CD4-positive, alpha-beta T cell (primary cell): ENCODE measurements around the gene UBAC2. TPM values are rescaled to one million over a fixed set of nuclear protein-coding genes. Genes with fewer than 3 reads are reported as not detected.

Experiments
- ATAC-seq: fragments of 200-7000 bp; cut with Tn5 transposase; one replicate; pipeline ENCODE4 v1.10.0; 2022; ENCODE audit warnings: mild to moderate bottlenecking; ENCODE audit not compliant: poor library complexity
- CTCF ChIA-PET: fragments of 350-600 bp; sonication (Branson Sonifier 250); formaldehyde crosslinking; loops from one replicate; lab custom pipeline; 2021; ENCODE audit warnings: antibody characterized with exemption, inconsistent platforms; lab: Charles Lee
- POLR2A ChIA-PET: fragments of 350-600 bp; sonication (Branson Sonifier 250); formaldehyde crosslinking; loops from one replicate; lab custom pipeline; 2021; ENCODE audit warnings: antibody characterized with exemption, inconsistent platforms; lab: Charles Lee
- DNase-seq, 14 experiments: peaks; one replicate each; pipeline ENCODE4 v3.0.0-alpha.2; 2013 to 2020; ENCODE audit warnings: mixed read lengths in 2 of 14
- H3K27ac ChIP-seq, 2 donors: one replicate each; pipeline versions ENCODE4 v1.5.1 to v1.7.0; 2013; ENCODE audit warnings: low read length in 2 of 2, low read depth in 1 of 2, mild to moderate bottlenecking in 1 of 2
- H3K27me3 ChIP-seq, 2 experiments: 1 replicate in 1 of 2; 2 replicates in 1 of 2; pipeline versions ENCODE4 v1.6.1 to v1.7.0; 2013; ENCODE audit warnings: low read length in 2 of 2, control low read depth in 1 of 2, mild to moderate bottlenecking in 1 of 2, moderate library complexity in 1 of 2; ENCODE audit not compliant: insufficient read depth in 2 of 2, control insufficient read depth in 1 of 2
- H3K36me3 ChIP-seq: one replicate; pipeline ENCODE4 v1.6.1; 2013; ENCODE audit warnings: low read length, control low read depth; ENCODE audit not compliant: insufficient read depth
- H3K4me1 ChIP-seq: one replicate; pipeline ENCODE4 v1.6.1; 2013; ENCODE audit warnings: low read length, control low read depth; ENCODE audit not compliant: insufficient read depth
- H3K4me3 ChIP-seq: one replicate; pipeline ENCODE4 v1.5.1; 2013; ENCODE audit warnings: mild to moderate bottlenecking, low read length, moderate library complexity
- H3K9me3 ChIP-seq, 2 experiments: 1 replicate in 1 of 2; 2 replicates in 1 of 2; pipeline versions ENCODE4 v1.6.1 to v1.7.0; 2013; ENCODE audit warnings: low read length in 2 of 2, mild to moderate bottlenecking in 2 of 2, control low read depth in 1 of 2, moderate library complexity in 1 of 2; ENCODE audit not compliant: control insufficient read depth in 1 of 2, insufficient read depth in 1 of 2
- H3K27ac Mint-ChIP-seq: one replicate; pipeline ENCODE4 v1.8.0; 2020; ENCODE audit warnings: mixed read lengths
- H3K27me3 Mint-ChIP-seq: one replicate; pipeline ENCODE4 v1.8.0; 2021; ENCODE audit warnings: mixed read lengths
- H3K36me3 Mint-ChIP-seq: one replicate; pipeline ENCODE4 v1.8.0; 2021; ENCODE audit warnings: low read depth, mixed read lengths
- H3K4me1 Mint-ChIP-seq: one replicate; pipeline ENCODE4 v1.8.0; 2021; ENCODE audit warnings: low read depth, mixed read lengths
- H3K4me3 Mint-ChIP-seq: one replicate; pipeline ENCODE4 v1.8.0; 2020; ENCODE audit warnings: mild to moderate bottlenecking, mixed read lengths
- H3K9me3 Mint-ChIP-seq: one replicate; pipeline ENCODE4 v1.8.0; 2020; ENCODE audit warnings: mixed read lengths
- CTCF ChIP-seq: fragments of 200-600 bp; IDR thresholded peaks from one replicate; pipeline ENCODE4 v1.8.0; 2022; ENCODE audit warnings: antibody characterized with exemption, mild to moderate bottlenecking
- intact Hi-C, 2 experiments: fragments of 100-400 bp; cut with DNase I in 1 of 2; cut with micrococcal nuclease in 1 of 2; formaldehyde crosslinking; loops; one replicate each; pipeline versions ENCODE4 v1.15.1 to v1.9.0; 2023 to 2025; cut with DNase I, micrococcal nuclease
- total RNA-seq, 174 experiments: library from RNA in 2 of 174; stranded (reverse) in 2 of 174; gene quantifications; one replicate each; pipeline ENCODE4 v1.2.3 and lab custom pipeline; 2021 to 2026

The UBAC2 gene
- total RNA-seq, 2 experiments from 2014 or later, result 59.8 to 67.4 TPM

GRCh38 chr13:99323488-99323887, 122.8 kb downstream of the UBAC2 start:
- no peak for TF ChIP-seq CTCF
- H3K27ac ChIP-seq, result peak overlapping the region; percentile 69 to 80
- no peaks in the 10 kb centered on the region for H3K27me3 ChIP-seq
- no peak for ATAC-seq
- peaks cover 58% of the 10 kb centered on the region for H3K36me3 Mint-ChIP-seq
- CTCF ChIA-PET, result interaction anchor here (1.2 to 2.9 kb wide), 6 partner anchors 15 to 113 kb away, joined by 3 to 18 read pairs (median 5); no protein-coding TSS in a partner anchor
- no peak for DNase-seq
- intact Hi-C loops, result no loop called here
- H3K9me3 Mint-ChIP-seq, result no peaks in the 10 kb centered on the region
- H3K27me3 Mint-ChIP-seq, result no peaks in the 10 kb centered on the region
- H3K4me1 Mint-ChIP-seq, result peaks cover 83% of the 10 kb centered on the region
- POLR2A ChIA-PET, result interaction anchor here (1.0 to 5.2 kb wide), 11 partner anchors 9 to 97 kb away, joined by 4 to 36 read pairs (median 5); partner anchors contain the start of gene GPR183
- H3K4me1 ChIP-seq, result peaks cover 58% of the 10 kb centered on the region
- H3K9me3 ChIP-seq, result no peaks in the 10 kb centered on the region
- no peak overlapping the region for H3K4me3 ChIP-seq
- peaks cover 20% of the 10 kb centered on the region for H3K36me3 ChIP-seq
- H3K4me3 Mint-ChIP-seq, result peak overlapping the region; percentile 66
- H3K27ac Mint-ChIP-seq, result peak overlapping the region; percentile 93

GRCh38 chr13:99326012-99326411, 125.4 kb downstream of the UBAC2 start:
- Histone ChIP-seq H3K27me3 (no peaks in the 10 kb centered on the region), H3K9me3 (no peaks in the 10 kb centered on the region), H3K27ac (no peak overlapping the region), H3K36me3 (peaks cover 28% of the 10 kb centered on the region), H3K4me3 (no peak overlapping the region), H3K4me1 (peaks cover 53% of the 10 kb centered on the region)
- H3K27me3 Mint-ChIP-seq, result no peaks in the 10 kb centered on the region
- CTCF ChIA-PET, result interaction anchor here (1.8 to 2.1 kb wide), 2 partner anchors 56 to 111 kb away, joined by 6 to 12 read pairs; no protein-coding TSS in a partner anchor
- DNase-seq (peak in 1 of 14 experiments; percentile 54), ATAC-seq (no peak)
- H3K4me1 Mint-ChIP-seq, result peaks cover 85% of the 10 kb centered on the region
- no peak overlapping the region for H3K4me3 Mint-ChIP-seq
- intact Hi-C loops, result no loop called here
- peak overlapping the region; percentile 93 for H3K27ac Mint-ChIP-seq
- no peaks in the 10 kb centered on the region for H3K9me3 Mint-ChIP-seq
- H3K36me3 Mint-ChIP-seq, result peaks cover 61% of the 10 kb centered on the region
- TF ChIP-seq CTCF, result no peak
- POLR2A ChIA-PET, result interaction anchor here (0.6 kb wide), 1 partner anchor 29 kb away, joined by 3 read pairs; no protein-coding TSS in a partner anchor

GRCh38 chr13:99327126-99327525, 126.5 kb downstream of the UBAC2 start:
- no peak overlapping the region for H3K4me3 Mint-ChIP-seq
- H3K4me1 Mint-ChIP-seq, result peaks cover 82% of the 10 kb centered on the region
- H3K4me3 ChIP-seq, result no peak overlapping the region
- H3K27ac ChIP-seq, result no peak overlapping the region
- no peaks in the 10 kb centered on the region for H3K27me3 Mint-ChIP-seq
- ChIA-PET CTCF (interaction anchor here (1.2 to 1.3 kb wide), 2 partner anchors 13 to 110 kb away, joined by 3 to 6 read pairs; no protein-coding TSS in a partner anchor), POLR2A (no interaction called here)
- H3K27ac Mint-ChIP-seq, result peak overlapping the region; percentile 2
- H3K9me3 Mint-ChIP-seq, result no peaks in the 10 kb centered on the region
- H3K27me3 ChIP-seq, result no peaks in the 10 kb centered on the region
- TF ChIP-seq CTCF, result no peak
- peaks cover 68% of the 10 kb centered on the region for H3K36me3 Mint-ChIP-seq
- intact Hi-C loops, result no loop called here
- H3K4me1 ChIP-seq, result peaks cover 49% of the 10 kb centered on the region
- H3K9me3 ChIP-seq, result no peaks in the 10 kb centered on the region
- DNase-seq, result no peak
- no peak for ATAC-seq
- peaks cover 28% of the 10 kb centered on the region for H3K36me3 ChIP-seq
